ELR (cell line): Measurements from ENCODE around the gene CHST14.
A peak's percentile ranks its signal among the peaks of the same experiment; 100 is the strongest.

Source experiments
- DNase-seq: peaks from one replicate; pipeline ENCODE4 v3.0.0-alpha.2; 2015; ENCODE audit warnings: low read depth

The CHST14 gene

DNA sequence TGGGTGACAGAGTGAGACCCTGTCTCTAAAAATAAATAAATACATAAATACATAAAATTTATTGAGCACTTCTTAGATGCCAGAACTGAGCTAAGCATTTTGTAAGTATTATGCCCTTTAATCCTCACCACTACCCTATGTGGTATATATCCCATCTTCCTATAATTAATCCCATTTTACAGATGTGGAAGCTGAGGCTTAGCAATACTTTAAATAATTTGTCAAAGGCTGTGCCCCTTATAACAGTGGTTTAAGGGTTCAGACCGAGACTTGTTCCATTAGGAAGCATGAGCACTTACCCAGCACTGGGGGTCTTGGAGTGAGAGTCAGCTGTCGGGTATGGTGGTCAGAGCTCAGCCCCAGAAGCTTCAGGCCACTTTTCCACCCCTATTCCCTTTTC, 7.5 kb upstream of the CHST14 start:
- no peak for DNase-seq

DNA sequence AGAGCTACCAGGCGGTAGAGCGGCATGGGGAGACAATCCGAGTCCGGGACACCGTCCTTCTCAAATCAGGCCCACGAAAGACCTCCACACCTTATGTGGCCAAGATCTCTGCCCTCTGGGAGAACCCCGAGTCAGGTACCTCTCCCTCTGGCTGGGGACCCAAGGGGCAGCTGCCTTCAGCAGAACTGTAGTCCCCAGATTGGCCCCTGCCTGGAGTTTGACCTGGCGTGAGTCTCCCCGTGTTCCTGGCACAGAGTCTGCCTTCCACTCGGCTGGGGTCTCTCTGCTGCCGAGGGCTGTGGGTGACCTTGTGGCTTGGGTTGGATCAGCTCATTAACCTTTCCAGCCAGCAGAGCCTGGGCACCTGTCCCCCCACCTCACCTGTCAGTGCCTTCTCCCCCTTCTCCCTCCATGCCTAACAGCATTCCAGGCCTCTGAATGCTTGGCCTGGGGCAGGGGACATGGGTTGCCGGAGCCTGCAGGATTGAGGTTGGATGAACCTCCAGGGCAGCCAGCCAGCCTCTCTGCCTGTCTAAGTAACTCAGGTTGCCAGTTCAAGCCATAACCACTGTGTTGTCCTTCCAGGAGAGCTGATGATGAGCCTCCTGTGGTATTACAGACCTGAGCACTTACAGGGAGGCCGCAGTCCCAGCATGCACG, 6.8 kb upstream of the CHST14 start:
- DNase-seq, result no peak

DNA sequence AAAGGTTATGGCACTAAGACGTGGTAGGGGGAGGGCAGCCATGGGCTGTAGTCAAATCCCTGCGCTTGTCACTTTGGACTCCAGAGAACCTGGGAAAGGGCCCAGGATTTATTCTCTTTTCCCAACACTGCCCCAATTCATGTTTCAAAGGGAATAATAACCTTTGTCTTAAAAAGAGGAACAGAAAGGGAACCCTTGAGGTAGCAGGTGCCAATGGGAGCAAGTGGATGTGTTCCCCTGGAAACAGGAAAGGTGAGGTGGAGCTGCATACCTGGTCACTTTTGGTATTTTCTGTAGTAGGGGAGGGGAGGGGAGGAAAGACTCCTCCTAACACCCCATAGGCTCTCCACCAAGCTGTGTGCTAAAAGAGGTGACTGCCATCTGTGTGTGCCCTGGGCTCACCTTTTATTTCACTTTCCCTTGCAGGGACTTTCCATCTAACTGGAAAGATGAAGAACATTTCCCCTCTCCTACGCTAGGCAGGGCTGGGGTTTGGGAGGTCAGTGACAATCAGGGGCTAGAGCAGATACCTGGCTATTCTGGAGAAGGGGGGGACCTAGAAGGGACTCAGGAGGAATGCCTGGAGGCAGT, 6.1 kb upstream of the CHST14 start:
- no peak for DNase-seq

DNA sequence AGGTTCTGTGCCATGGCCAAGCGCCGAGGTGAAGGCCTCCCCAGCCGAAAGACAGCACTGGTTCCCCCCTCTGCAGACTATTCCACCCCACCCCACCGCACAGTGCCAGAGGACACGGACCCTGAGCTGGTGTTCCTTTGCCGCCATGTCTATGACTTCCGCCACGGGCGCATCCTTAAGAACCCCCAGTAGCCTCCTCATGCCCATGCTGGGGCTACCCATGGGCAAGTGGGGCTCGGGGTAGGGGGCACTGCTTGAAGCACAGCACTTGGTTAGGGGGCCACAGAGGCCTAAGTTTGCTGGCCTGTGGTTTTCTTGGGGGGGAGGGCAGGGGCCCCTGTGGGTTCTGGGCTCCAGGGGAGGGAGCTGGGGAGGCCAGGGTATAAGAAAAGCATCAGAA, 4.8 kb upstream of the CHST14 start:
- DNase-seq, result no peak

DNA sequence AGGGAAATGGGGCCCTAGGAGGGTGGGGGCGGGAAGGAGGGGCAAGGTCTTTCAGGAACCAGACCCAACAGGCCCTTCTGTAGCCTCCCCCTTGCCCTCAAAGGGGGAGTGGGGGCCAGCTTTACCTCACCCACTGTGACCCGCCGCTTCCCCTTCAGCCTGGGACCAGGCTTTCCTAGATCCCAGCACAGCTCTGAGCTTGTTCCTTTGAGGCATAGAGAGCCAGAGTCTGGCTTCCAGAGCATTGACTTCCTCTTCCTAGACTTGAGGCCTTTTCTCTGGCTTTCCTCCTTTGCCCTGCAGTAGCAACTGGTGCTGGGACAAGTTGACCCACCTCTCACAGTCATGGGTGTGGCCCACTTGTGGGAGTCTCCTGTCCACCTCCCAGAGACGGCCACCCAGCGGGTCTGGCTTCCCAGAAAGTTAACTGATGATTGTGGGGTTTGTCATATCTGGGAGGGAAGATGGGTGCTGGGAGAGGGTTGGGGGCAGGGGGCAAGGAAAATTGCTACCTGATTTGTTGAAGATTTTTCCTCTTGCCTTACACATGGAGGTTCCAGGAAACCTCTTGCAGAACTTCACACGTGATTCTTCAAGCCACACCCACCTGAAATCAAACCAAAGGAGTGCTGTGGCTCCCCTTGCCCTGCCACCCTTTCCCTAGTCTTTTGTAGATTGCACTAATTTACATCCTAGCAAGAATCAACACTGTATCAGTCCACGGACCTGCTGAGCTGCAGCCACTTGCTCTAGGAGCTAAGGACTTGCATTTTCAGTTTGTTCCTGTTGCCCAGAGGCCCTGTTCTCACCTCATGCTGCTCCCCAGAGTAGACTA, 4.1 kb upstream of the CHST14 start:
- no peak for DNase-seq

DNA sequence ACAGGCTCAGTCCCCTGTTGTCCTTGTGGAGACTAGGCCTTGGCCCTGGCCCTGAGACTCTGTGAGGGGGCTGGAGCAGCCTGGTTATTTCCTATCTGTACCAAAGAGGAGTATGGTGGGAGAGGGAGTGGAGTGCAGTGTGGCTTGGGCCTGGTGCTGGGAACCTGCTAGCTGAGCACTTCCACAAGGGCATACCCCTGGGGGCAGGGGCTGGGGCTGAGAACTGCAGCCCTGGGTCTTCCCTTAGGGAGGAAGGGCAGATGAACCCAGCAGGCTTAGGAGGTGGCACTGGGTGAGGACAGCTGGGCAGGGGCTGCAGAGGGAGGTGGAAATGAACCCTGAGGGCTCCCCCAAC, 3.5 kb upstream of the CHST14 start:
- no peak for DNase-seq

DNA sequence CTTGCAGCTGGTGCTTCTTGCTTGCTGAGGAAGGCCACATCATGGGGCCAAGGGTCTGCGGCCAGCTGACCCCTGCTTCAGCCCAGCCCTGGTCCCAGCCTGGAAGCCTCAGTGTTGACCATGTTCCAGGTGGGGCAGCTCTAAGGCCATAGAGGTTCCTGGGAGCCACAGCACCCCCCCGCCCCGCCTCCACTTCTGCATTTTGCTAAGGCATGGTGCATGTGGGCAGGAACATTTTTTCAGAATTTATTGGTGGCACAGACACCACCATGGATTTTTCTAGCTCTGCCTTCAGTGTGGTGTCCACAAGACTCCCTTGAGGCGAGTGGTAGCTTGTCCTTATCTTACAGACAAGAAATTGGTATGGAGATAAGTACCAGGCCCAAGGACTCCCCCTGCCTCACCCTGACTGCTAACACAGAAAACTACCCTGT, 1.9 kb upstream of the CHST14 start:
- DNase-seq, result no peak

DNA sequence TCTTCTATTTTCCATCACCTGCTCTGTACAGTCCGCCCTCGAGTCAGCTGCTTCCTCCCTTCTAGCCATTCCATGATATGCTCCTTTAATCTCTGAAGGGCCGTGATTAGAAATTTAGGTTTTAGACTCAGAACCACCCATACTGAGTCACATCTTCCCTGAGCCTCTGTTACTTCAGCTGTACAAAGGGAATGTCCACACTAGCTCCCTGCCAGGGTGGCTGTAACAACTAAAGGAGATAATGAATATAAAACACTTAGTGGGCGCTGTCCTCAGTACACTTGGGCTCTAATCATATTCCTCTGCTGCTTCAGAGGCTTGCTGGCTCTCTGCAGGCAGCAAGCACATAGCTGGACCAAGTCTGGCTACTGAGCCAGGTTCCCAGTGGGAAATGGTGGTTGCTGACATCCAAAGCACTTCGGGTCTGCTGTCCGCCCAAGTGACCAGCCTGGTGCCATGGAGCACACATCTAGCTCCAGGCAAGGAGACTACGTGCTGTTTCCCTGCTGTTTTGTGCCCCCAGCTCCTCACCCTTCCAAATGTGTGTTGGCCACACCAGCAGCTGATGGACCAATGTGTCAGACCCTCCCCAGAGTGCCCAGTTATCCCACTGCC, 901 bp upstream of the CHST14 start:
- peak; percentile 4 for DNase-seq

DNA sequence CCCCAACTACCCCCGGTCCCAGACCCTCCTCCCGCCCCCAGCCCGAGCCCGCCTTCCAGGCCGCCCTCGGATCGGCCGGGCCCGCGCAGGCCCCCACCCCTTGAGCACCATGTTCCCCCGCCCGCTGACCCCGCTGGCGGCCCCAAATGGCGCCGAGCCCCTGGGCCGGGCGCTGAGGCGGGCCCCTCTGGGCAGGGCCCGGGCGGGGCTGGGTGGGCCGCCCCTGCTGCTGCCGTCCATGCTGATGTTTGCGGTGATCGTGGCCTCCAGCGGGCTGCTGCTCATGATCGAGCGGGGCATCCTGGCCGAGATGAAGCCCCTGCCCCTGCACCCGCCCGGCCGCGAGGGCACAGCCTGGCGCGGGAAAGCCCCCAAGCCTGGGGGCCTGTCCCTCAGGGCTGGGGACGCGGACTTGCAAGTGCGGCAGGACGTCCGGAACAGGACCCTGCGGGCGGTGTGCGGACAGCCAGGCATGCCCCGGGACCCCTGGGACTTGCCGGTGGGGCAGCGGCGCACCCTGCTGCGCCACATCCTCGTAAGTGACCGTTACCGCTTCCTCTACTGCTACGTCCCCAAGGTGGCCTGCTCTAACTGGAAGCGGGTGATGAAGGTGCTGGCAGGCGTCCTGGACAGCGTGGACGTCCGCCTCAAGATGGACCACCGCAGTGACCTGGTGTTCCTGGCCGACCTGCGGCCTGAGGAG, 472 bp downstream of the CHST14 start:
- DNase-seq, result peak; percentile 37

DNA sequence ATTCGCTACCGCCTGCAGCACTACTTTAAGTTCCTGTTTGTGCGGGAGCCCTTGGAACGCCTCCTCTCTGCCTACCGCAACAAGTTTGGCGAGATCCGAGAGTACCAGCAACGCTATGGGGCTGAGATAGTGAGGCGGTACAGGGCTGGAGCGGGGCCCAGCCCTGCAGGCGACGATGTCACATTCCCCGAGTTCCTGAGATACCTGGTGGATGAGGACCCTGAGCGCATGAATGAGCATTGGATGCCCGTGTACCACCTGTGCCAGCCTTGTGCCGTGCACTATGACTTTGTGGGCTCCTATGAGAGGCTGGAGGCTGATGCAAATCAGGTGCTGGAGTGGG, 995 bp downstream of the CHST14 start:
- DNase-seq, result no peak

DNA sequence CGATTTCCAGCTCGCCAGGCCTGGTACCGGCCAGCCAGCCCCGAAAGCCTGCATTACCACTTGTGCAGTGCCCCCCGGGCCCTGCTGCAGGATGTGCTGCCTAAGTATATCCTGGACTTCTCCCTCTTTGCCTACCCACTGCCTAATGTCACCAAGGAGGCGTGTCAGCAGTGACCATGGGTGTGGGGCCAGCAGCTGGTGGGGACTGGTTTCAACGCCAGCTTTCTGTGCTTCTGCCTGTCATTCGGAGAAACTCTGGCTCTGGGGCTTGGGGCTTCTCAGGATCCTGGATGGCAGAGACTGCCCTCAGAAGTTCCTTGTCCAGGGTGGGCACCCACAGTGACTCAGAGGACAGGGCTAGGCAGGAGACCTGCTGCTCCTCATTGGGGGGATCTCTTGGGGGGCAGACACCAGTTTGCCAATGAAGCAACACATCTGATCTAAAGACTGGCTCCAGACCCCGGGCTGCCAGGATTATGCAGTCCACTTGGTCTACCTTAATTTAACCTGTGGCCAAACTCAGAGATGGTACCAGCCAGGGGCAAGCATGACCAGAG, 1.5 kb downstream of the CHST14 start:
- DNase-seq, result no peak

DNA sequence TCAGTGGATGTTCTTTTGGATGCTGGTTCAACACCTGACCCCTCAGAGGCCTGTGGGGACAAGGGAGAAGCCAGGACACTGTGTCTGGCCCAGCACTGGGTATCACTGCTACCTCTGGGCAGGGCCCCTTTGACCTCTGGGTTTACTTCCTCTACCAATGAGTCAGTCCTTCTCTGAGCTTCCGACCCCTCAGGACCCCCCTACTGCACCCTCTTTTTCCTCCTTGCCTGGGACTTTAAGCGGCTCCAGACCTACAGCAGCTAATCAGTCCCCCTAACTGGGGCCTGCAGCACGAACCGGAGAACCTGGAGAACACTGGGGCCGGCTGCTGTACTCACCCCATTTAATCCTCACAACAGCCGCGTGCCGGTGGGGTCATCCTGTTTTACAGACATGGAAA, 3.8 kb downstream of the CHST14 start:
- no peak for DNase-seq

DNA sequence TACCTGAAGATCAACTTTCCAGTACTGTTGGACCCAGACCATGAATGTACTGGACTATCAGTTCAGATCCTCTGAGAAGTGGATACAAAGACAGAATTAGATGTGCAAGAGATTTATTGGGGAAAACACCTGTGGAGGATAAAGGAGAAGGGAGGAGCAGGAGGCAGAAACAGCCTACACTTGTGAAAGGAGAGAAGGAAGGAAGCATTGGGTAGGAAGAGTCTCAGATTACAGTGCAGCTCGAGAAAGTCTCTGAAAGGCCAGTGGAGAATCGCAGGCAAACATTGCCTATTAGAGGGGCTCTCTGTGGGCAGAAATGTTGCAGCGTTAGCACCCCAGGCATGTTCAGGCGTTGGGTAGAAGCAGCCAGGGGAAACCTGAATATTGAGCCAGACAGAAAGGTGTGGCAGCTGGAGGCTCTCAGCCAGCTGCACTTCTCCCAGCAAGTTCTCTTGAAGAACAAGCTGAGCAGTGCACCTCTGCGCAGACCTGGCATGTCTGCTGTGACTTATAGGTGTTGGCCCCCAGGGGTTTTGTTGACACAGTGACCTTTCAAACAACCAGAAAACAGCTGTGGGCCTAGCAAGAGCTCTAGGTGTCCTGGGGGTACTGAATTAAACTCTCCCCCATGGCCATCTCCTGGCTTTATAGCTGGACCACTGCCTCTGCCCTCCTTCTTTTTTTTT, 7.0 kb downstream of the CHST14 start:
- no peak for DNase-seq

DNA sequence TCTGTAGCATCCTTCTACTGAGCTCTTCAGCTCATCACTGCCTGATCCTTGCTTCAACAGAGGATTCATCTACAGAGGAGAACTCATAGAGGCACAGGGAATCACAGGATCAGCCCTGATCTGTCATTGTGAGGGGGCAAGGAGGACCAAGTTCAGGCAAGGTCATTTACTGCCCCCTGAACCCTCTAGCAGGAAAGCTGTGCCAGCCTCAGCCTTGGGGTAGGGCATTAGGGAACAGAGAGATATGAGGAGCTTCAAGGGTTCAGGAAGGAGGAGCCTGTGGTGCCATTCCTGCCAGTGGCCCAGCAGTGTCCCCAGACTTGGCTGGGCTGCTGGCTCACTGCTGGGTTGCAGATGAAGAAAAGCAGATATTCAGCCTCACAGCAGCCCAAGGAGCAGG, 8.2 kb downstream of the CHST14 start:
- DNase-seq, result no peak

DNA sequence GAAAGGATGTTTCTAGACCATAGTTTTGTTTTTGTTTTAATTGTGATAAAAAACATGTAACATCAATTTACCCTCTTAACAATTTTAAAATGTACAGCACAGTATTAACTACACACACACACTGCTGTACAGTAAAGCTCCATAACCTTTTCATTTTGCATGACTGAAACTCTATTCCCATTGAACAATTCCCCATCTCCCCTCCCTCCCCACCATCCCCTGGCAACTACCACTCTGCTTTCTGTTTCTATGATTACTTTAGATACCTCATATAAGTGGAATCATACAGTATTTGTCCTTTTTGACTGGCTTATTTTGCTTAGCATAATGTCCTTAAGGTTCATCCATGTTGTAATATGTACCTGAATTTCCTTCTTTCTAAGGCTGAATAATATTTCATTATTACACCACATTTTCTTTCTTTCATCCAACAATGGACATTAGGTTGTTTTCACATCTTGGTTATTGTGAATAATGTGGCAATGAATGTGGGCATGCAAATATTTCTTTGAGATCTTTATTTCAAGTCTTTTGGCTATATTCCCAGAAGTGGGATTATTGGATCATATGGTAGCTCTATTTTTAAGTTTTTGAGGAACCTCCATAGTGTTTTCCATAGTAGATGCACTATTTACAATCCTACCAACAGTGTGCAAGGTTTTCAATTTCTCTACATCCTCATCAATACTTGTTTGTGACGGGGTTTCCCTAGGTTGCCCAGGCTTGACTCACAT, 10.7 kb downstream of the CHST14 start:
- no peak for DNase-seq

DNA sequence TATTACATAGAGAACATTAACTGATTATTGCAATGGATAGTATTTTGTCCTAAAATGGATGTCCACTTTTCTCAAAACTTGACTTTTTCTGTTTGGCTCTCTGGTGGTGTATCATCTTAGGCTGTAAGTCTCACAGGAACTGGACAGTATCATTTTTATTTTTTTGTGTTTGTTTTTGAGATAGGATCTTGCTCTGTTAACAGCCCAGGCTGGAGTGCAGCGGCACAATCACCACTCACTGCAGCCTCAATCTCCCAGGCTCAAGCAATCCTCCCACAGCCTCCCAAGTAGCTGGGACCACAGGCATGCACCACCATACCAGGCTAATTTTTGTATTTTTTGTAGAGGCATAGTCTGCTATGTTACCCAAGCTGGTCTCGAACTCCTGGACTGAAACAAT, 13.1 kb downstream of the CHST14 start:
- DNase-seq, result no peak

DNA sequence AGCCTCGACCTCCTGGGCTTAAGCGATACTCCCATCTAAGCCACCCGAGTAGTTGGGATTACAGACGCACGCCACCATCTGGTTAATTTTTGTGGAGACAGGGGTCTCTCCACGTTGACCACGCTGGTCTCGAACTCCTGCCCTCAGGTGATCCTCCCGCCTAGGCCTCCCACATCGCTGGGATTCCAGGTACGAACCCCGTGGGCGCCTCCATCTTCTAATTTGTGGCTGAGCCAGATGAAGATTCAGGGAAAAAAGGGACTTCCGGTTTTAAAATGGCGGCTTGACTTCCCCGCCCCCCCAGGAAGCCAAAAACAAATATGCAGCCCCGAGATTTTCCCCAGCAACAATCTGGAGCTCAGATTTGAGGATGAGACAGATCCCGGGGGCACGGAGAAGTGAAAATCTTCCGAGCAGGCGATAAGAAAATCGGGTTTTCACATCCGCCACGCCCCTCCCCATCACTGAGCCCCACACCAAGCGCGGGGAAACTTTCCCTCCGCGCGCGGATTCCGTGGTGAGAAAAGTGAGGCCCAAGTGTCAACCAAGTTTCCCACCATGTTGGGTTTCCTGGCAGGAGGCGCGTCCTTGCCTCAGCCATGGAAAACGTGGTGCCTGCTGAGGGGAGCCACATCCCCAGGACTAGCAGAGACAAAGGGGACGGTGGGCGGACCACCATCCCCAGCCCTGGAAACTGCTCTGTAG, 15.4 kb downstream of the CHST14 start:
- DNase-seq, result no peak

DNA sequence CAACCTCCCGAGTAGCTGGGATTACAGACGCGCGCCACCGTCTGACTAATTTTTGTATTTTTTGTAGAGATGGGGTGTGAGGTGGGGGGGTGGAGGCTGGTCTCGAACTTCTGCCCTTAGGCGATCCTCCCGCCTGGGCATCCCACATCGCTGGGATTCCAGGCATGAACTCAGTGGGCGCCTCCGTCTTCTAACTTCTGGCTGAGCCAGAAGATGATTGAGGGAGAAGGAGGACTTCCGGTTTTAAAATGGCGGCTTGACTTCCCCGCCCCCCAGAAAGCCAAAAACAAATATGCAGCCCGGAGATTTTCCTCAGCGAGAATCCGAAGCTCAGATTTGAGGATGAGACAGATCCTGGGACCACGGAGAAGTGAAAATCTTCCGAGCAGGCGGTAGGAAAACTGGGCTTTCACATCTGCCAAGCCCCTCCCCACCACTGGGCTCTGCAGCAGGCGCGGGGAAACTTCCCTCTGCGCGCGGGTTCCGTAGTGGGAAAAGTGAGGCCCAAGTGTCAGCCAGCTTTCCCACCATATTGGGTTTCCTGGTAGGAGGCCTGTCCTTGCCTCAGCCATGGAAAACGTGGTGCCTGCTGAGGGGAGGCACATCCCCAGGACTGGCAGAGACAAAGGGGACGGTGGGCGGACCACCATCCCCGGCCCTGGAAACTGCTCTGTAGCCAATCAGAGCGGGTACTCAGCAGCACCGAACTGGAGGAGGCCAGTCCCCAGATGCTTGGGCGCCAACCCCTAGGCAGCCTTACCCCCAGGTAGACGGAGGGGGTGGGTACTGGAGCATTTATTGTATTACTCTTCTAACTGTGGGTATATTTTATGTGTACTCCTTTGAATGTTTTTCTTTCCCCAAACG, 17.3 kb downstream of the CHST14 start:
- DNase-seq, result no peak
